SH-SY5Y (cell line): ENCODE measurements around the gene LMO4.
A peak's percentile ranks its signal among the peaks of the same experiment; 100 is the strongest.

Source experiments
- GATA2 ChIP-seq: IDR thresholded peaks from 2 replicates; pipeline ENCODE4 v1.6.1; 2011; ENCODE audit warnings: mild to moderate bottlenecking, low read depth, low read length
- GATA3 ChIP-seq: IDR thresholded peaks from 2 replicates; pipeline ENCODE4 v1.6.1; 2011; ENCODE audit warnings: low read depth, mild to moderate bottlenecking, low read length, moderate library complexity

LMO4 gene

DNA sequence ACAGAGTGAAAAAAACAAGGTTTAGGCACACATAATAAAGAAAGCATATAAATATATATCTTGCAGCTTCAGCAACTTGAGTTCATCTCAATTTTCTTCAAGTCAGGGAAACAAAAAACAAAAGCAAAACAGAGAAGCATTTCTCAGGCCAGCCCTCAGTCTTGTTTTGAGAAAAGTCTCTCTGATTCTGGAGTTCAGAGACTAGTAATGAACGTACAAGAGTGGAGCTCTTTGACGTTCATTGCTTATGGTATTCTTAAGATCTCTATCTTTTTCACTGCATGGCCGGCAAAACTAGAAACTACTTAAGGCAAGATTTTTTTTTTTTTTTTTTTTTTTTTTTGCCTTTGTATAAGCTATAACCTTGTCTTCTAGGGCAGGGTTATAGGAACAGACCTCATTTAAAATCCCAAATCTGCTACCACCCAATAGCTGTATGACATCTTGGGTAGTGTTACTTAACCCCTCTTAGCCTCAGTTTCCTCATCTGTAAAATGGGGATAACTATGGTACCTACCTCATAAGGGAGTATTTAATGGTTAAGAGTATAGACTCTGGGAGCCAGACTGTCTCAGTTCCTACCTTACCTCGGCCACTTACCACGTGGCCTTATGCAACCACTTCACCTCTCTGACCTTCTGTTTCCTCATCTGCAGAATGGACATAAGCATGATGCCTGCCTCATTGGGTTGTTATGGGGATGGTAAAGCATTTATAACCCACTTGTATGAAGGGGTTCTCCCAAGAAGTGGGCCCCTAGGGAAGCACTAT, 33.6 kb downstream of the LMO4 start:
- no peak for TF ChIP-seq GATA2
- no peak for TF ChIP-seq GATA3

DNA sequence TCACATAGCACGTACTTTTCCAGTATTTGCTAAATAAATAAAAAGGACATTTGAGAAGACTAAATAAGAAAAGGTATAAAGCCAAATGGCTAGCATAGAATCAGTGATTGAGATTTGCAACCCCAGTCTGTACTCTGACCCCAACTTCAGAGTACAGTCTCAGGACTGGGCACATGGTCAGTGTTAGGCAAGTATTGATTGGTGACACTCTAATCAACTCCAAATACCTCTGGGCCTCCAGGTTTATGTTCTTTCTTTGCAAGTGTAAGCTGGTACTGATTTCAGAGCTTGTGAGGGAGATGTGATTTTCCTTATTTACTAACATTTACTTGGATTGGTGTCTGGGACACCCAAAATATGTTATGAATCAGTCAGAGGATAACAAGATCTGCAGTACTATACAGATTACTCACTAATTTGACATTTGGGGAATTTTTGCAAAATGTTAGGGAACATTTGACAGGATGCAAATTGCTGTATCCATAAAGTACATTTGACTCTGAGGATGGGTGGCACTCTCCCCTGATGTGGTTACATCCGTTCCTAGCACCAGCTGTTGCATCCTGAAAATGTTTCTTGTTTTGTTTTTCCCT, 34.2 kb downstream of the LMO4 start:
- TF ChIP-seq GATA2 (no peak), GATA3 (no peak)

DNA sequence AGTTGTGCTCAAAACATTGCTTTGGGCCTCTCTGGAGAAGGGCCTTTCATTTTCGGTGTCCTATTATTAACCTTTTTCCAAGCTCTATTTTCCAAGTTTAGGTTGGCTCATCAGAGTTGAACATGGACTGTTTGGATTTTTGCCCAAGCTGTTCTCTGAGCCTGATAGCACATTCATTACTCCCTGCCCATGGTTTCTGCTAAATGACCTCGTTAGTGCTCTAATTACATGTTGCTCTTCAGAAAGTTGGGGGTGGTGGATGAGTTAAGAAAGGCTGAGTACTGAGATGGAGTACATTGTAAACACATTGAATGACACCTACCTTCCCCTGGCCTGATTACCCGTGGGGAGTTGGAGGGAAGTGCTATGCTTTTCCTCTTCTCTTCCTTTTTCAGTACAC, 38.9 kb downstream of the LMO4 start:
- TF ChIP-seq GATA3 (no peak), GATA2 (no peak)

DNA sequence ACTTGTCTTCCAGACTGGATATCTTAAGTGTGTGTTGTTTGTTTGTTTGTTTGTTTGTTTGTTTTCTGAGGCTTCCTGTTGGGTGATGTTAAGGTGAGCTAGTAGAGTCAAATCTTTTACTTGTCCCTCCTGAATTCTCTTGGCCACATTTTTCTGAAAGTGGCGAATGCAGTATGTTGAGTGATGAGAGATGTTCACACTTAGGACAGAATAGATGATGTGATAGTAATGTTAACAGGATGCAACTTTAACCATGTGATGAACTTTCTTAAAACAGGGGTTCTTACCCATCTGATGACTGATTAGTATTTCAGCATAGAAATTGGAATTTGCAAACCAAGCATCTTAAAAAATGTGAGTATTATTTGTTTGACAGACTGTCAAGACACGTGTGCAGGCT, 40.2 kb downstream of the LMO4 start:
- TF ChIP-seq GATA2, result no peak

DNA sequence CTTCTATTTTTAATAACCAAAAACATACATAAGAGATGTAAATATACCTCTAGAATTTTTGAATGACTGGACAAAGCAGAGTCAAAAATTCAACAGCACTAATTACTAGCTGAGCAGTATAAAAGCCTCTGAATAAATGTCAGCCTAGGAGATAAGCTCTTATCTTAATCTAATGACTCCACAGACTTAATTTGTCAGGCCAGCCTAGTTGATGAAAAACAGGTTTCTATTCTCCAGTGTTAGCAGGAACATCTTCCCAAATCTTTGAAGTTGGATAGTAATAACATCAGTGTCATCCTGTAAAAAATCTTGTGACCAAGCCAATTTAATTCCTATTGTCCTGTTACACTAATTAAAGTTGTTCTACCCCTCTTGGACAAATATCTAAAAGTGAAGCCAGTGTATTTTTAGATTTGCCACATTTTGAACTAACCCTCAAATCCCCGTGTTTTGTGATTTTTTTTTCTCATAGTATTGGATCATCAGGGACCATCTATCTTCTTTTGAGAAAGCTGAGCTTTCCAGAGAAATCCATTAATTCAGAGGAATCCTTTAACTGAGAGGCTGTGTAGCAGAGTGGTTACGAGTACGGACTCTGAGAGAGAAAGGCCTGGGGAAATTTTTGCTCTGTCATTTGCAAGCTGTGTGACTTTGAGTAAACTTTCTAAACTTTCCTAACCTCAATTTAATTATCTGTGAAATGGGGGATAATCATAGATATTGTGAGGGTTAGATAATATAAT, 41.2 kb downstream of the LMO4 start:
- TF ChIP-seq GATA3, result peak; percentile 97
- peak; percentile 84 for TF ChIP-seq GATA2

DNA sequence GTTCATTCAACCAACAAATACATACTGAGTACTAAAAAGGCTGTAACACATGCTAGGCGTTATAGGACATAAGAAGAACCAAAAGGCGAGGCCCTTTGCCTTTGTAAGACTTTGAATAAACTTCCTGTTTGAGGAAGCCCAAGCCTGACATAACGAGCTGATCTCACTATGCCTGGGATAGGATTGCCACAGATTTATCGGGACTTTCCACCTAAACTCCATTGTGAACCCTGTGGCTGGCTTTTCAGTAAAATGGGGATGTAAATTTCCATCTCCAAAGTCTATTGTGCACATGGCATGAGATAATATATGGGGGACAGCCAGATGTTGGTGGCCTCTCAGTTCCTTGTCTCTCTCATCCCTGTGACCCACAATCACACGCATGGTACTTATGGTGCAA, 41.9 kb downstream of the LMO4 start:
- no peak for TF ChIP-seq GATA3
- no peak for TF ChIP-seq GATA2

DNA sequence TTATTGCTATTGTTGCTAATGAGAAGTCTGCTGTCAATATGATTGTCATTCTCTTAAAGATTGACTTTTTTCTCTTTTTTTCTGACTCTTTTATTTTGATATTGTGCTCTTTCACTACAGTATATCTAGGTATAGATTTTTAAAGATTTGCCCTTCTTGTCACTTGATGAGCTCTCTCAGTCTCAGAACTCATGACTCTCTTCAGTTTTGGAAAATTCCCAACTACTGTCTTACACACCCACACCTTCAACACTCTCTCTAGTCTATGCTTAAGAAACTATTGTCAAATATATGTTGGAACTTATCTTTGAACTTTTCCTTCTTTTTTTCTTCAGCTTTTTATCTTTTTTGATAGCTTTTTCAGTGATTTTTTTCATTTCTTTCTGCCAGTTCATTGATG, 50.6 kb downstream of the LMO4 start:
- TF ChIP-seq GATA3 (no peak), GATA2 (no peak)

DNA sequence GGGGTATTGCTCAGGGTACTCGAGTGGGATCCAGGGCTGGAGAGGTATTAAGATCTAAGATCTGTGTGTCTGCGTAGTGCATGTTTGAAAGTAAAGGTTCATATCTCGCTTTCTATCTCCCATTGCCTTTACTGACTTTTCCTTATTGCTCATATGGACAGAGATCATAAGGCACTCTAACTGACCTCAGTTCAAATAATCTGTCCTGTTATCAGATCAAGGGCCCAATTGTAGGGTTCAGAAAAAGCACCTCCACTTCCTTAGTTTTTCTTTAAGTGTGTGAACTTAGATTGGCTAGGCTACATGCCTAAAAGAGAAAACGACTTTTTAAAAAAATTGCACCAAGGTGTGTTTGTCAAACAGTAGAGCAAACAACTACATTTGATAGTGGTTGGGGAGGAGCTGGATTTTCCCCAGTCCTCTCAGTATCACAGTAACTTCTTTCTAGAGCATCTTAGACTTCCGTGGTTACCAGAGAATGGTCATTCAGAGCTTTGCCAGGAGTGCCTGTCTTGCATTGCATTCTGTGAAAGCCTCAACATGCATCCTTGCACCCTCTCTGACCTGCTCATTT, 57.6 kb downstream of the LMO4 start:
- TF ChIP-seq GATA2 (no peak), GATA3 (no peak)

DNA sequence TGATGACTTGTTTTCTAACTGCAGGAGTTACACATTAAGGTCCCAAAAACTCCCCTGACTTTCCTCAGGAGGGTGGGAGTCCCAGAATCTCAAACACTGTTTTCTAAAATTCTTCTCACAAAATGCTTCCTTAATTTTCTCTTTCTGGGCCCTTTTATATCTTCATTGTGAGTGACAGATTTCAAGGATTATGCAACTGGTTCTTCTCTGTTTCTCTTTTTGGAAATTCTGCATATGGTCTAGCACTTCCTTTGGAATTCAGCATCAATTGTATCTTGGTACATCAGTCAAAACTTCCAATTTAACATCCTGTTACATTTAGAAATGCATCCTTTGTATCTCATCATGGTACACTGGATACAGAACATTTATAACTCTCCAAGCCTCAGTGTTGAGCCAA, 59.7 kb downstream of the LMO4 start:
- TF ChIP-seq GATA2, result no peak
- no peak for TF ChIP-seq GATA3

DNA sequence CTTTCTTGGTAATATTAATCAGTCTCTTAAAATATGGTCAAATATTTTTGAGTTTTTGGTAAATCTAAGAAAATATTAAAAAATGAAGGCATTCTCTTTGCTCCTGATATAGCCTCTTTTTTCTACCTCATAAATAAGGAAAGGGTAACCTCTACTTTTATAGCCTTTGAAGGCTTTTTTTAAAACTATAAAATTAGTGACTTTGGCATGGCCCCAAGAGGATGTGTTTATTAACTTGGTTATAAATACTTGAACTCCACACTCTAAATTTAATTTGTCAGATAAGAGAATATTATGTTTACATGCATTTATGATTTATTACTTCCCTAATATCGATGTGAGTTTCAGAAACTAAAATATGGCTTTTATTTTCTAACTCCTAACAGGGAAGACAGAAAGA, 60.3 kb downstream of the LMO4 start:
- TF ChIP-seq GATA3, result no peak
- TF ChIP-seq GATA2, result no peak

DNA sequence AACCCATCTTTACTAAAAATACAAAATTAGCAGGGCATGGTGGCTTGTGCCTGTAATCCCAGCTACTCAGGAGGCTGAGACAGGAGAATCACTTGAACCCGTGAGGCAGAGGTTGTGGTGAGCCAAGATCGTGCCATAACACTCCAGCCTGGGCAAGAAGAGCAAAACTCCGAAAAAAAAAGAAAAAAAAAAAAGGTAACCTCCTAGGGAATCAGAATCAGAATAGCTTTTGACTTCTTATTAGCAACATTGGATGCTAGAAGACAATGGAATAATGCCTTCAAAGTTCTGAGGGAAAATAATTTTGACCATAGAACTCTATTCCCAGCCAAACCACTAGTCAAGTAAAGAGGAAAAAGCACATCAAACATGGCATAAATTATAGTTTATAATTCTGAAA, 60.9 kb downstream of the LMO4 start:
- no peak for TF ChIP-seq GATA2
- TF ChIP-seq GATA3, result no peak

DNA sequence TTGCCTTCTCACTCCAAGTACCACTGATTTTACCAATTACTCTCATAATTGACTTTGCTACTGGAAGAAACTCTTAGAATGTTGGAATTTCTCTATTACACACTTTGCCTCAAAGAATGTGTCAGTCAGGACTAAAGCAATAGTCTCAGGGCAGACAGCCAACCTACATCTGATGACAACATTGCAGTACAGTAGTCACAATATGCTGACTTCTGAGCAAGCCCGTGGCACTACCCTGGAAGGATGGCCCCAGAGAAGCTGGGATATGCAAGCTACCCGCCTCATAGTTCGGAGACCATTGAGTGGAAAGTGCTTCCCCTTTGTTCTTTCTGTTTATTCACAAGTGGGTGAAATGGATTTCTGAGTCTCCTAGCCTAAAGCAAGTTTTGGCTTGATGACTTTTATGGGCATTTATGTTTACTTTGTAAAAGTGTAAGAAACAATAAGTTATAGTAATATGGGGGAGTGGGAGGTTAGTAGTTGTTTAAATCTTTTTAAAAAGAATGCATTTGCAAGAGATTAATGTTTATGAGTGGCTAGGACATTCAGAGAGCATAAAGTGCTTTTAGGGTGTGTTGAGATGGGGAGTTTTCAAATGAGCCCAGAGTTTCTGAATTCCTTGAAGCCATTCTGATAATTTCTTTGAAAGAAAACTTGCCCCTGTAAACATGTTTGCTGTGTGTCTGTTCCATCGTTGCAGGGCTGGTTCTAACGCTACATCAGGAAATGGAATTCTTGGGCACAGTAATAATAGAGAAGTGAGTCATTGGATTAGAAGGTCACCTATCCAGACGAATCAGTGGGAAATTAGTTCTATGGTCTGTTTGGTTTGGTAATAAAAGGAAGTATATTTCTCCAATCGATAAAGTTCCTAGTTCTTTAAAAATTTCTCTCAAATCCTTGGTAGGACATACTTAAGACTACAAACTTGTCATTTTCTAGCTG, 63.8 kb downstream of the LMO4 start:
- TF ChIP-seq GATA3 (no peak), GATA2 (no peak)

DNA sequence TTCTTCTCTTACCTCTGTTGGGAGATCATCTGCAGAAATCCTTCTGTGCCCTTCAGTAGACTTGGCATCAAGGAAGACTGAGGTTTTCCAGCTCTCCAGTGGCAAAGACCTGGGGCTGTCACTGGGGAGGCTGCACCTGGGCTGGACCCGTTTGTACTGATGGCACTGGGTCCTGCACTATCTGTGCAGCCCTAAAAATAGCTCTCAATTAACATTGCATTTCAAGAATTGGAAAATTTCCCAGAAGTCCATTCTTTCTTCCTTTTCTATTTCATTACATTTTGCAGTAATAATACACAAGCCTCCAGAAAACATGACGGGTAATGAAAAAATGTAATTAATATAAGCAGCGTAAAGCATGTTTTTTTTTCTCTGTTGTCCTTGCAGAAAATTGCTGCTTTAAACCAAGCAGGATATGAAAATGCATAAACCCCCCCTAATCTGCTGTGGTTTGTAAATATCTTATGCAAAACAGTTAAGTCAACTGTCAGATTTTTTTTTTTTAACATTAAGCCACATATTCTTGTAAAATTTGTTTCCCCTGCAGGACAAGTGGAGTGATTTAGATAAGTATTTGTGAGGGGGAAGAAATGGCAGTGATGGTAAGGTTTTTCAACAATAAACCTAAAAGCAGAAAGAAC, 64.9 kb downstream of the LMO4 start:
- TF ChIP-seq GATA3, result no peak
- TF ChIP-seq GATA2, result no peak
